HG02759 (cell line): ENCODE data around the gene E2F6.
"Not testable (repeated sequence)": the region's sequence is repeated elsewhere in the genome, so short reads cannot be mapped to it uniquely, and the experiment has no call there.

ENCODE experiments used
- ATAC-seq: cut with Tn5 transposase; IDR thresholded peaks from one replicate; pipeline ENCODE4 v1.9.1; 2021; ENCODE audit warnings: mild to moderate bottlenecking, moderate library complexity; ENCODE audit not compliant: unreplicated experiment

E2F6 gene

DNA sequence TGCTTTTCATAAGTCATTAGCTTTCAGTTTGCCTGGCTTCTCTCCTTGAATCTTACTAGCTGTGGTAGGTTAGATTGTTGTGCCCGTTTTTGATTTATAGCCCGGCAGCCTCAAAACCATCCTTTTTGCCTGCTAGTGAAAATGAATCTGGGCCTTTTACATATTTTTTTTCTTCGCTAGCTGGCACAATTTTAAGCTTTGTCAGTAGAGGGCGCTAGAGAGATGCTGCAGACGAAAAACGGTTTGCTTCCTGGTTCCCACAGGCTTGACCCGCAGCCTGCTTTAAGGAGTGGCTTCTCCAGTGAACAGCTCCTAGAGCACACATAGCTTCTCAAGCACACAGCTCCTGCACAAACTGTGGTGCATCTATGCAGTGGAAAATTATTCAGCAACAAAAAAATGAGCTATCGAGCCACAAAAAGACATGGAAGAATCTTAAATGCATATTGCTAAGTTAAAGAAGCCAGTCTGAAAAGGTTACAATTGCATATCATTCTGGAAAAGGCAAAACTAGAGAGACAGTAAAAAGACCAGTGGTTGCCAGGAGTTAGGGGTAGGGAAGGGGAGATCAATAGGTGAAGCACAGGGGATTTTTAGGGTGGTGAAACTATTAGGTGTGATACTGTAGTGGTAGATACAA lies 47.9 kb downstream of the E2F6 start:
- no peak for ATAC-seq

DNA sequence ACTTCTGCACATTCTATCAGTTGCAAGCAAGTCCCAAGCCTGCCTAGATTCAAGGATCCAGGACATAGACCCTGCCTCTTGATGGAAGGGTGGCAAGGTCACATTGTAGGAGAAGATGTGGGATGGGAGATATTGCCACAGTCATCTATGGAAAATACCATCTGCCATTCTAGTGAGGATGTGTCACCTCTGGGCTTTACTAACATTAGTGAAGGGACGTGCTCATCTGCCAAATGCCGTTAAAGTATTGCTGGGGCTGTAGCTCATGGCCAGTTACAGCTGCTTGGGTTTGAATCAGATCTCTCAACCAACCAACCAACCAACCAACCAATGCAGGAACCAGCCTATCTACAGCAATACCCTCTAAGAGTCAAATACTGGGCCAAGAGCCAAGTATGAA lies 49.0 kb downstream of the E2F6 start:
- no peak for ATAC-seq

DNA sequence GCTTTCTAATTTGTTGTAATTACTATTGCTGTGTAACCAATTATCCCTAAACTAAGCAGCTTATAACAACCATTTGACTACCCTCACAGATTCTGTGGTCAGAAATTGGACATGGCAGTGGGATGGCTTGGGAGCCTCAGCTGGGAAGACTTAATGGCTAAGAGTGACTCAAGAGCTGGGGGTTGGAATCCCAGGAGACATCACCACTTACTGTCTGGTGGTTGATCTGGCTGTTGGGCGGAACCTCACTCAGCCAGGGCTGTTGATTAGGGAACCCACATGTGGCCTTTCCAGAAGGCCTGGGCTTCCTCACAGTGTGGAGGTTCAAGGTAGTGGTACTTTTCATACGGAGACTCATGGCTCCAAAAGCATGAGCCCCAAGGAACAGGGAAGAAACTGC lies 49.8 kb downstream of the E2F6 start:
- no peak for ATAC-seq

DNA sequence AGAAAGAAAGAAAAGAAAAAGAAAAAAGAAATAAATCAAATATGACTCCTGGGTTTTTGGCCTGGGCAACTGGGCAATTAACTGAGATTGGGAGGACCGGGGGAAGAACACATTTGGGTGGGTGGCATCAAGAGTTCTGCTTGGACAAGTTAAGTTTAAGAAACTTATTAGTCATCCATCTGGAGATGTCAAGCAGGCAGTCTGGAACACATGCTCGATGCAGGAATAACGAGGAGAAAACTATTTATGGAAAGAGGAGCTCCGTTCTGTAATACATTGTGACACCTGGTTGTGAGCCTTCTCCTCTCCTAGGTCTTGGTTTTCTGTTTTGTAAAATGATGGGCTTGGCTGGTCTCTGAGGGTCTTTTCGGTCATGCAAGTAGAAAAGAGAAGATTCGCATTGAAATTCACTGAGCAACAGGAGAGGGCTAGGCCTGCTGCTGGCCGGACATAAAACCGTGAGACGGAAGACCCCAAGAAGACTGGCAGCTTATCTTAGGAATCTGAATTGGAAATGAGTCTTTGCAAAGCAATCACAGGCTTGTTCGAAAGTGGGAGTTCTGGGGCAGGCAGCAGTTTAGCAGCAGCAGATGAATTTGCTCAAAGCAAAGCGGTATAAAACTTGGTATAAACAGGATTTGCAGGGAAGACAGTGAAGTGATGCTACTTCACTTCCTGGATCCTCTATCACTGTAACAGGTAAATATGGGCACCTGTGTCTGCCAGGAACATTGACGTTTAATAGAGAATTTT lies 51.4 kb downstream of the E2F6 start:
- ATAC-seq, result no peak

DNA sequence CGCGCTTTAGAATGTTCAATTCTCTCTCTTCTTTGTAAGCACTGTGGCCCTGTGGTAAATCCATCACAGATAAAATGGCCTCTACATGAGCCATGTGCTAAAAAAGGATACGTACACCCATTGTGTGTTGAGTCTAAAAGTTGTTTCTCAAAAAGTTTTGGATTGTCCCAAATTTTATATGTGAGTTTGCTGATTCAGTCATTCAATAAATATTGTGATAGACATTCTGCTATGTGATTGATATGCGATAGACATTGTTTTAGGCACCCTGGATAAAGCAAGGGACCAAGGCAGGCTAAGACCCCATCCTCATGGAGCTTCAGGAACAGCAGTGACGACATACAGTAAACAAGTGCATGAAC lies 53.5 kb downstream of the E2F6 start:
- no peak for ATAC-seq

DNA sequence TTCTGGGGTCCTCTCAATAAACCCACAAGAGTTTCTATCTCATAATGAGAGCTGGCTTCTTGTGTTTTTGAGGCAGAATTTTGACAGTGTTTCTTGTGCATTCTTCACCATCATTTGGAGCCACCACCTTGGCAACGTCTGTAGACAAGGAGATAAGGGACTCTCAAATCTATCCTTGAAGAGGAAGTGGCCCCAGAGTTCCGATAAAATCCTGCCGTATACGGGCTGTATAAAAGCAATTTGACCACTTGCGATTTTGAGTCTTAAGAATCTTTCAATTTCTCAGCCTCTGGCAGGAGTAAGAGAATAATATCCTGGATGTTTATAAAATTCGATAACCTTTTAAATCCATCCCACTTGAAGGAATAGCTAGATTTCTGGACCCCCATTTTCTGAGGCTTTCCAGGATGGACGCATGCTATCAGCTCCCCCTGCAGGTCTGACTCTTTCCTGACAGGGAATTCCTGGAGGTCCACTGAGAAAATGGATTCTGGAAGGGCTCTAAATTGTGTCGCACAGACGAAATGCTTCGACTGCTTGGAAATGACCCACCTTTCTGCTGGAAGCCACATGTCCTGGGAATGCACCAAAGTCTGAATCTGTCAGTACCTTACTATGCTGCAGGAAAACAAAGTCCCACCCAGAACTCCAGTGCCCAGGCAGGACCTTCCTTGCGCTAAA lies 54.1 kb downstream of the E2F6 start:
- no peak for ATAC-seq

DNA sequence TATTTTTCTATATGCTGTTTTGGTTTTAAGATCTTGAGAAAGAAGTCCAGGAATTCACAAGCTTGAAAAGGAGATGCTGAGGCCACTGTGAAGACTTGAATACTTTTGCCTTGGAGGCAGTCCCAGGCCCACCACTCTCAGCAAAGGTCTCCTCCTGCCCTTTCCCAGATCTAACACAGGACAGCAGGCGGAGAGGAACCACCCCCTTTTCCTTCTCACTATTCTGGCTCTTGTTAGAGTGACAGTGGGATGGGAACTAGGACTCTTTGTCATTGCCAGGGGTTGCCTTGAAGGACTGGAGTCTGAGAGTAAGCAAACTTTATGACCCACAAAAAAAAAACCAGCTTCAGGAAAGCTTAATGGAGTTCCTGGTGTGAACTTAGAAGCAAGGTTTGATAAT lies 54.7 kb downstream of the E2F6 start:
- no peak for ATAC-seq

DNA sequence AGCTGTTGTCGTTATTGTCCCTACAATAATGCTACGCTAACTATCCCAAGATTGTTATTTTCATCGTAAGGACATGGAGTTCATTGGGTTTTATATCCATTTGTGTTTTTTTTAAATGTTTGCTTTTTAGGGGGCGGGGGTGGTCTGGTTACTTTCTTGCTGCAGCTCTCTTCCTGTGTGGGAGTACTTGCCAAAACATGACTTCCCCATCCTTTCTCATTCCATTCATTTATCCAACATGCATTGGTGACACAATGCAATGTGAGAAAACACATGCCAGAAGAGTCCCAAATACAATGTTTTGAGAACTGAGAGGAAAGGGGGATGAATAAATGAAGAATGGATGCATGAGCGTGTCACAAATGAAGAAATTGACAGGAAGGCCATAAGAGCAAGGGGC lies 55.9 kb downstream of the E2F6 start:
- ATAC-seq, result no peak

DNA sequence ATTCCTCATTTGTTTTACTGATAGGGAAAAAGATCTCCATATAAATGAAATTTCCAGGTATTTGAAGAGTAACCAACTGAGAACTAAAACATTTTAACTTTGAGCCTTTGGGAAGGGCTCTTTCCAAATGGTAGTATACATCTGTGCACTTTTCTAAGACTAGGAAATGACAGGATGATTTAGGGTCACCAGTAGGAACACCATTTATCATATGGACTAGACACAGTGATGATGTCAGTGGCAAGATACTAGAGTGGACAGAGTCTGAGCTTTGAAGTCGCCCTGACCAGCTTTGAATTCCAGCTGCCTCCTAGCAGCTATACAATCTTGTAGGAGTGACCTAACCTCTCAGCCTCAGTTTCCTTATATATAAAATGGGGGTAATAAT lies 56.4 kb downstream of the E2F6 start:
- no peak for ATAC-seq

DNA sequence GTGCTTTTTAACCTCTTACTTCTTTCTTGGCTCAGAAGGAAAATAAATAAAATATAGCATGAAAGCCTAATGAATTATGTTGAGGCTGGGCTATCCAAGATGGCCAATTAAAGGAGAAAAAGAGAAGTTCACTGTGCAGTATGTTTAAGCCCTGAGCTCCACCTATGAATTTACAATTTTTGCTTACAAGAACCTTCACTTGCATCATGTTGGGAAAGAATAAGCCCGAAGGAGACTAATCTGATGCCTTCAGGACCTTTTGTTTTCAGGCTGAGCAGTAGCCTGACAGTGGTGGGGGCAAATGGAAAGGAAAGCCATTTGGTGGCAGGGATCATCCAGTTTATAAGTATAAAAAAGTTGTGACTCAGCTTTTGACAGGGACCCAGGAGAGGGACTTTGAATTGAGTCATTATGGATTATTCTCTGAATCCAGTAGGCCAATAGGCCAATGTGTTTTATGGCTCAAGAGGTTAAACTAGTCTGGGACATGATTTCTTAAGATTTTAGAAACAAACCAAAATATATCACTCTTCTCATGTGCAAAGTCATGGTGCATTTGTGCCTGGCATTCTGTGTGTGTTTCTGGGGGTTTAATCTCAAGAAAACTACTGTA lies 56.9 kb downstream of the E2F6 start:
- no peak for ATAC-seq

DNA sequence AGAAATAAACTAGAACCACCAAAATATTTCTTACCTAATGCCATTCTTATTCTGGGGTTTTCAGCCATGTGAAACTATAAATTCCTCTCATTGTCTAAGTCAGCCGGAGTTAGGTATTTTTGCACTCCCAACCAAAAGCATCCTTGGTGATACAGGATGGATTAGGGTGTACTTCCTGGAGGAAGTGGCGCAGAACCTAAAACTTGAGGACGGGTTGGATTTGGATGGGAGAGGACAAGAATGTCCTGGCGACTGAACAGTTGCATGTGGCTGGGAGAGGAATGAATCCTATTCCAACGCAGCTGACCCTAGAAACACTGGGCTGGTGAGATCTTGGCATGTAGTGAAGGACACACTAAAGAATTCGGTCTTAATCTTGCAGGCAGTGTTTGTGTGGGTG lies 58.5 kb downstream of the E2F6 start:
- ATAC-seq, result no peak

DNA sequence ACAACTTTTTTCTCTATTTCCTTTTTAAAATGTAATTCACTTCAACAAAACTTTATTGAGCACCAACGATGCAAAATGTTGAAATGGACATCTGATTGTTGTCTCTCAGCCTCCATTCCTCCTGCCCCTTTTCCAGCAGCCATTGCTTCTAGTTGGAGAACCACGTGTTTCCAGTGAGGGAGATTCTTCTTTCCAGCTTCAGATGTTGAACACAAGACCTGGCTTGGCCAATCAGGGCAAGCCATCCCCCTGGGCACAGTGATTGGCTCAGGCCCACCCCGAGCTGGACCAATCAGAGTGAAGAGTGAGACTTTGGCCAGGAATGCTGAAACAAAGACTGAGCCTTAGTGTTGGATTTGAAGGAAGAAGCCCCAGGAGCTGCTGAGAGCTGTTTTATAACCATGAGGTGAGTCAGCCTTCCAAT lies 59.0 kb downstream of the E2F6 start:
- ATAC-seq, result no peak

DNA sequence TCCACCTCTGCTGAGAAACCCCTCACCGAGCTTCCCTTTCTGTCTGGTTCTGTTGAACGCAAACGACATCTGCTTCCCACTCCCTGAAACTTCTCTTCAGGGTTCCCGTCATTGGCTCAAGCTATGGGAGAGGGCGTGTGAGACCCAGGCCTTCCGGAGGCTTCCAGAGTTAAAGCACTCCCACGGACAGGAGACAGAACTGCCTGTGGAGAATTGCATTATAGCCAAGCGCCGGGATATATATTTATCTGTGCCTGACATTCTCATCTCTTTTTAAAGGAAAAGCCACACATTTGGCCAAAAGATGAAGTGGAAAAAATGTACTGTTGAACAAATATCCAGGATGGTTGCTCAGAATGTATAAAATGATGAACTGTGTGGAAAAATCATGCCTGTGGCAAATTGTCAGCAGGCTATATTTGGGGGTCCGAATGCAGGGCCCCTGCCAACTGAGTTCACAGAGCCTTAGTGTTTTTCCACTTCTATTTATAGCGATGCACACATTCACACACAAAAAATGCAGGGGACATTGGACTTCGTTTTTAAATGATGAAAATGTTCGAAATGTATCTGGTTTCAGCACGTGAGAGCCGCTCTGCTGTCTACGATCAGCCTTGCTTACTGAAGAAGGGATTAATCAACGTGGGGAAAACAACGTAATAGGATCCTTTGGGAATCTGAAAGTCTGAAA lies 59.5 kb downstream of the E2F6 start:
- no peak for ATAC-seq

DNA sequence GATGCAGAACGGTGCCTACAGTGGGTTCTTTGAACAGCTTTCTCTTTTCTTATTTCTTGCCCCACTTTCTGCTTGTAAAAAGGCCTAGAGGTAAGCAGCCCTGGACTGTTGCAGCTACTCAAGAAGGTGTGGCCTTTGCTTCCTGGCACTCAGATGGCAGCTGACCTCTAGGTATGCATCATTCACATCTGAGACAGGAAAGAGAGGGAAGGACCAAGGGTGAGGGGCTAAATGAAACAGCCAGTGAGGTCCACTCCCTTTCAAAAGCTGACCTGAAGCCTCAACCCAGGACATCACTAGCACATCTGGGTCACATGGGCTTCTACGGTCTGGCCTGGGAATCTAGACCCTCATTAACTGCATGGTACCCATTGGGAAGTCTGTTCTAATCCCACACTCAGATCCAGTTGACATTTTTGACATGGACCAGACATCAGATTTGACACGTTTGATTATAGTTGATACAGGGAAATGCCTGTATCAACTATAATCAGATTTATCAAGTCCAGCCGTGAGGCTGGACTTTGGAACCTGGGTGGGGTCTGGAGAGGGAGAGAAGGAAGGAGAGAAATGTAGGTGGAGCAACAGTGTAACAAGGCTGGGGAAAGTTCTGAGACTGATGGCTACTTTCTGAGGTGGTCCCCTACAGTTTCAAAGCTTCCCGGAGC lies 60.2 kb downstream of the E2F6 start:
- no peak for ATAC-seq

DNA sequence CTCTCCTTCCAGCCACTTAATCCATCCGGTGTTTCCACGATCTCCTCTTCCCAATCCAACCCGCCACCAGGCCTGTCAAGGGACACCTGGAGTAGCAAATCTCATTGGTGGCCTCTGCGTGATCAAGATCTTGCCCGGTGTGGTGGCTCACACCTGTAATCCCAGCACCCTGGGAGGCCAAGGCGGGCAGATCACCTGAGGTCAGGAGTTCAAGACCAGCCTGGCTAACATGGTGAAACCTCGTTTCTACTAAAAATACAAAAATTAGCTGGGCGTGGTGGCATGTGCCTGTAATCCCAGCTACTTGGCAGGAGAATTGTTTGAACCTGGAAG lies 60.9 kb downstream of the E2F6 start:
- ATAC-seq, result not testable (repeated sequence)

DNA sequence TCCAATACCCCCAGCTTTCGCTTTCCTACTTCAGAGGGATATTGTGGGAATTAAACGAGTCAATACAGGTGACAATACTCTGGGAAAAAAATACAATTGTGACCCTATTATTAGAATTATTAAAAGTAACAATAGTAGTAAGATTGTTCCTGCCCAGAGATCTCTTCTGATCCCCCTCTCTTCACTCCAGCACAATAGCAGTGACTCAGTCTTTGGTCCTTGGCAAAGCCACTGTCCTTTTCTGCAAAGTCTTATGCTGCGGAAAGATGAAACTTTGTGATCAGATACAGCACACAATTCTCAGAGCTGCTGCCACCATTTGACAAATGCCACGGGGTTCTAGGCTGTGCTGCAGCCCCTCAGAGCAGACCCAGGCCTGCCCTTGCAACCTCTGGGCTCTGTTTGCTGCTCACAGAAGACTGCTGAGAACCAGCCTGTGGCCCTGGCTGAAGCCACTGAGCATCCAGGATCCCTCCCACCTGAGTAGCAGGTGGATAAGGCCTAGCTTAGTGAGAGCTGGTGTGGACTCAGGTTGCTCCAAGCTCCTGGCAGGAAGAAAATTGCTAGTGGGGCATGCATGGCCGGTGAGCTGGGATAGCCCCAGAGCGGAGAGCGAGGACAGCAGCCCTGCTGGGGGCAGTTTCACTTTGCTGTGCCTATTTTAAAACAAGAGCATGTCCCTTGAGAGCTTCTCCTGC lies 61.4 kb downstream of the E2F6 start:
- ATAC-seq, result no peak

DNA sequence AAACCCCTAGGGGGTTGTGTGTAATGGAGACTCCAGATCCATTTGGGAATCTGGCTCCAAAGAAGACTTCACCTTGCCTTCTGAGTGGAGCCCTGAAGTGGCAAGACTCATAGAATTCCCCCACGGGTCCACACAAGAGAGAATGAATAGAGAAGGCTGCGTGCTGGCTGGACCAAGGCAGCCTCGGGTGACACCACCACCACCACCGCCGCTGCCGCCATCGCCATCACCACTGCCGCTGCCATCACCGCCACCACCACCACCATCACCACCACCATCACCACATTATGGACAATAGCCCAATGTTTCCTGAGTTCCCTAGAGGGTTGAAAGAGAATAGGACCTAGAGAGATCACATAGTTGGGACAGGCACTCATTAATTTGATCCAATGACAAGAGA lies 63.5 kb downstream of the E2F6 start:
- ATAC-seq, result no peak

DNA sequence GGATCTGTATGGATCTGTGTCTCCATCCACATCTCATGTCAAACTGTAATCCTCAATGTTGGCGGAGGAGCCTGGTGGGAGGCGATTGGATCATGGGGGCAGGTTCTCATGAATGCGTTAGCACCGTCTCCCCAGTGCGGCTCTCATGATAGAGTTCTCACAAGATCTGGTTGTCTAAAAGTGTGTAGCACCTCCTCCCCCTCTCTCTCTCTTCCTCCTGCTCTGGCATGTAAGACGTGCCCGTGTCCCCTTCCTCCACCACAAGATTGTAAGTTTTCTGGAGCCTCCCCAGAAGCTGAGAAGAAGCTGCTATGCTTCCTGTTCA lies 66.6 kb downstream of the E2F6 start:
- no peak for ATAC-seq

DNA sequence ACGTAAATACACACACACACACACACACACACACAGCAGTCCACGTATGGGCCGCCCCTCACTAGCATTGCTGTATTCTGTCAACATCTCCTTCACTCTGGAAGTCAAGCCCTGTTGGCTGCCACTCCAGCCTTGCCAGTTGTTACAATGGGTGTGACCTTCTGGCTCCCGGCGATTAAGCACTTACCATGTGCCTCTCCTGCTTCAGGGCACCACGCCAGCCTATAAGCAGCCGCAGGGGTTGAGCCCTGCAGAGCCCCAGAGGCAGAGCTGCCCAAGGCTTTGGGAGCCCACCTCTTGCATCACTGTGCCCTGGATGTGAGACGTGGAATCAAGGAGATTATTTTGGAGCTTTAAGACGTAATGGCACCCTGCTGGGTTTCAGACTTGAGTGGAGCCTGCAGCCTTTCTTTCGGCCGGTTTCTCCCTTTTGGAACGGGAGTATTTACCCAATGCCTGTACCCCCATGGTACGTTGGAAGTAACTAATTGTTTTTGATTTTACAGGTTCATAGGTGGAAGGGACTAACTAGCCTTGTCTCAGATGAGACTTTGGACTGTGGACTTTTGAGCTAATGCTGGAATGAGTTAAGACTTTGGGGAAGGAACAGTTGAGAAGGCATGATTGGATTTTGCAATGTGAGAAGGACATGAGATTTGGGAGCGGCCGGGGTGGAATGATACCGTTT lies 67.1 kb downstream of the E2F6 start:
- ATAC-seq, result no peak

DNA sequence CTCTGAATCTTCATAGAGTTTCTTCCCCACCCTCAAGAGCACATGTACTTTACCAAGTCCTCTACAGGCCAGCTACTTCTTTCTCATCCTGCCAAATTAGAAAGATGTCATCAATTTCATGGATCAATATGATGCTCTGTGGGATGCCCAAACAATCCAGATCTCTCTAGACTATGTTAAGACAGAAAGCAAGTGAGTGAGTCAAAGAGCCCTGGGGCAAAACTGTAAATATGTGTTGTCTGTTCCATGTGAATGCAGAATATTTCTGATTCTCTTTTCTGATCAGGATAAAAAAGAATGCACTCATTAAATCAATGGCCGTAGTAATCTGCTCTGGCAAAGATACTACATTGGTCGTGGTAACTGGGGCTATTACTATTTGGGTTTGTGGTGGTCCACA lies 68.4 kb downstream of the E2F6 start:
- no peak for ATAC-seq
